K562 (cell line): ENCODE results near the gene SLC25A53. TPM values are rescaled to one million over a fixed set of nuclear protein-coding genes. Genes with fewer than 3 reads are reported as not detected.

Experiments used
- ATAC-seq: fragments of 200-7000 bp; cut with Tn5 transposase; 3 replicates; pipeline ENCODE4 v1.9.1; 2020; ENCODE audit warnings: moderate library complexity
- BruUV-seq: library from RNA; stranded (reverse); fragments of 400-500 nt; replicated peaks from 2 replicates; lab custom pipeline; 2021; lab: Mats Ljungman, UMichigan
- CTCF ChIA-PET: fragments of 300-600 bp; formaldehyde crosslinking; extraction: SDS; loops from one replicate; lab custom pipeline; 2021; ENCODE audit warnings: low intra/inter-chr PET ratio; lab: Yijun Ruan, JAX
- POLR2A ChIA-PET: fragments of 300-600, 350-650 bp; sonication (Branson Sonifier 250); formaldehyde crosslinking; extraction: SDS; loops from one replicate; lab custom pipeline; 2021; ENCODE audit warnings: antibody characterized with exemption, inconsistent platforms; lab: Yijun Ruan, JAX
- DNase-seq, 4 experiments: peaks; one replicate each; pipeline versions ENCODE4 v3.0.0 to v3.0.0-alpha.2; 2011 to 2018; ENCODE audit warnings: low spot score in 3 of 4, mixed read lengths in 3 of 4; ENCODE audit errors: extremely low read depth in 1 of 4
- FAIRE-seq: peaks from 2 replicates; lab custom pipeline; 2011; peaks lifted over from hg19 to GRCh38; lab: Jason Lieb, UNC
- H2AFZ ChIP-seq: 2 replicates; pipeline ENCODE4 v1.6.0; 2011; ENCODE audit warnings: low read depth, low read length, control low read depth, inconsistent platforms
- H3K27ac ChIP-seq: fragments of 200-600 bp; 3 replicates; pipeline ENCODE4 v1.8.0; 2011; ENCODE audit warnings: low read depth, mild to moderate bottlenecking, control low read depth, inconsistent platforms, low read length, moderate library complexity, mixed read lengths; ENCODE audit errors: extremely low read depth
- H3K27me3 ChIP-seq, 2 experiments: fragments of 300-600 bp in 1 of 2; 2 replicates in 1 of 2; 3 replicates in 1 of 2; pipeline versions ENCODE4 v1.6.0 to v1.8.0; 2011; ENCODE audit warnings: inconsistent platforms in 2 of 2, low read length in 2 of 2, mild to moderate bottlenecking in 1 of 2, mixed read lengths in 1 of 2, moderate library complexity in 1 of 2; ENCODE audit not compliant: control insufficient read depth in 2 of 2, insufficient read depth in 2 of 2
- H3K36me3 ChIP-seq: fragments of 300-600 bp; 3 replicates; pipeline ENCODE4 v1.8.0; 2011; ENCODE audit warnings: mild to moderate bottlenecking, low read length, inconsistent platforms; ENCODE audit not compliant: control insufficient read depth, insufficient read depth
- H3K4me1 ChIP-seq, 2 experiments: fragments of 200-600 bp in 1 of 2; replicated peaks in 1 of 2; 2 replicates in 1 of 2; 3 replicates in 1 of 2; pipeline versions ENCODE4 v1.5.1 to v1.8.0; 2011; ENCODE audit warnings: inconsistent platforms in 2 of 2, low read length in 2 of 2, mild to moderate bottlenecking in 1 of 2, mixed read lengths in 1 of 2, moderate library complexity in 1 of 2; ENCODE audit not compliant: control insufficient read depth in 2 of 2, insufficient read depth in 2 of 2
- H3K4me2 ChIP-seq: 2 replicates; pipeline ENCODE4 v1.6.1; 2011; ENCODE audit warnings: low read length, control low read depth, inconsistent platforms, mixed read lengths; ENCODE audit not compliant: insufficient read depth
- H3K4me3 ChIP-seq: fragments of 200-600 bp; sonication (generic), shearing (Covaris generic); 2 replicates; pipeline ENCODE4 v1.5.1; 2016; ENCODE audit warnings: control low read depth, inconsistent platforms
- H3K79me2 ChIP-seq: fragments of 200-600 bp; 3 replicates; pipeline ENCODE4 v1.8.0; 2011; ENCODE audit warnings: low read length, inconsistent platforms; ENCODE audit not compliant: control insufficient read depth, insufficient read depth
- H3K9ac ChIP-seq, 2 experiments: 2 replicates each; pipeline versions ENCODE4 v1.6.0 to v1.6.1; 2011; ENCODE audit warnings: low read depth in 2 of 2, low read length in 2 of 2, control low read depth in 1 of 2, inconsistent platforms in 1 of 2, mild to moderate bottlenecking in 1 of 2, mixed read lengths in 1 of 2; ENCODE audit not compliant: insufficient read depth in 1 of 2
- H3K9me1 ChIP-seq: one replicate; pipeline ENCODE4 v1.6.0; 2011; ENCODE audit warnings: inconsistent platforms, mild to moderate bottlenecking, low read length, moderate library complexity; ENCODE audit not compliant: control insufficient read depth, insufficient read depth
- H3K9me3 ChIP-seq: replicated peaks from 2 replicates; pipeline ENCODE4 v1.5.1; 2011; ENCODE audit warnings: low read depth, low read length, inconsistent platforms; ENCODE audit not compliant: control insufficient read depth, insufficient read depth
- H4K20me1 ChIP-seq: replicated peaks from 2 replicates; pipeline ENCODE4 v1.6.1; 2011; ENCODE audit warnings: low read length, inconsistent platforms, mixed read lengths; ENCODE audit not compliant: control insufficient read depth, insufficient read depth
- CBX5 ChIP-seq: IDR thresholded peaks from 2 replicates; pipeline ENCODE4 v1.6.1; 2014; ENCODE audit warnings: low read depth, borderline replicate concordance
- CTCF ChIP-seq, 3 experiments: IDR thresholded peaks in 2 of 3; conservative IDR thresholded peaks in 1 of 3; 2 replicates each; pipeline ENCODE4 v1.5.1; 2011 to 2012; ENCODE audit warnings: low read length in 3 of 3, mild to moderate bottlenecking in 3 of 3, control low read depth in 2 of 3, improper control_type of control experiment in 1 of 3, inconsistent platforms in 1 of 3, low read depth in 1 of 3, mixed read lengths in 1 of 3, moderate library complexity in 1 of 3; ENCODE audit not compliant: insufficient read depth in 2 of 3
- ELF1 ChIP-seq: fragments of 200-800 bp; sonication (Bioruptor generic); IDR thresholded peaks from 2 replicates; pipeline ENCODE4 v1.6.1; 2016; ENCODE audit warnings: missing genetic modification characterization, missing compliant biosample characterization
- L3MBTL2 ChIP-seq: fragments of 450-650 bp; IDR thresholded peaks from 2 replicates; pipeline ENCODE4 v1.6.1; 2016; ENCODE audit warnings: mild to moderate bottlenecking, moderate library complexity
- MCM3 ChIP-seq: fragments of 450-650 bp; IDR thresholded peaks from 2 replicates; pipeline ENCODE4 v1.6.1; 2016
- RBM39 ChIP-seq: fragments of 200-400 bp; formaldehyde crosslinking; optimal IDR thresholded peaks from 2 replicates; pipeline ENCODE3; 2018; ENCODE audit warnings: low read depth, low read length
- U2AF1 ChIP-seq: fragments of 200-400 bp; formaldehyde crosslinking; optimal IDR thresholded peaks from 2 replicates; pipeline ENCODE3; 2017; ENCODE audit warnings: mild to moderate bottlenecking, low read depth, low read length, moderate library complexity
- XRCC3 ChIP-seq: fragments of 450-650 bp; IDR thresholded peaks from 2 replicates; pipeline ENCODE4 v1.6.1; 2017; ENCODE audit warnings: mild to moderate bottlenecking, moderate library complexity
- ZNF644 ChIP-seq: fragments of 200-800 bp; sonication (Bioruptor generic); IDR thresholded peaks from 2 replicates; pipeline ENCODE4 v1.6.1; 2016; ENCODE audit warnings: low read depth, missing genetic modification characterization, missing compliant biosample characterization
- whole genome bisulfite sequencing: fragments of 100-300 bp; shearing (Covaris generic); methylation state at CpG from one replicate; pipeline ENCODE4 v1.1.6; 2016; ENCODE audit warnings: low coverage, mixed read lengths; ENCODE audit not compliant: insufficient coverage; ENCODE audit errors: missing lambda C conversion rate; 5-methylcytosine and 5-hydroxymethylcytosine counted together
- in situ Hi-C: fragments of 300-500 bp; cut with MboI; formaldehyde crosslinking; loops from 4 replicates; pipeline ENCODE4 v1.15.0; 2018; ENCODE audit warnings: inconsistent platforms, mixed read lengths
- intact Hi-C: fragments of 100-400 bp; cut with micrococcal nuclease; formaldehyde crosslinking; loops from 2 replicates; pipeline ENCODE4 v1.14.2; 2022
- polyA plus RNA-seq, 8 experiments: library from polyadenylated mRNA; depleted of rRNA in 4 of 8; stranded (reverse) in 5 of 8; unstranded in 3 of 8; fragments of >200 nt; fragmentation: Nextera tagmentation in 2 of 8; fragmentation: Illumina TruSeq in 1 of 8; extraction: Ambion mirVana in 2 of 8; extraction: Trizol in 1 of 8; gene quantifications; 2 replicates each; pipeline versions ENCODE4 v1.2.1 to v1.2.3, GENCODE V29; 2011 to 2014; ENCODE audit warnings: inconsistent platforms in 1 of 8, missing spikeins in 1 of 8
- total RNA-seq, 7 experiments: library from RNA; depleted of rRNA in 6 of 7; stranded (reverse); fragments of >200 nt in 6 of 7; fragmentation: Illumina TruSeq in 2 of 7; extraction: Trizol in 2 of 7; gene quantifications; 2 replicates each; pipeline versions ENCODE4 v1.2.1 to v1.2.3, GENCODE V29; 2011 to 2021; ENCODE audit warnings: low replicate concordance in 1 of 7

Gene SLC25A53
- total and polyA plus RNA-seq, 9 of the 15 experiments (the other 6 are each of a cell fraction or from before 2014, with no cell fraction given) = 2.4 to 8.6 (median 5.6) TPM

GRCh38 chrX:104113222-104113965, 43.4 kb downstream of the SLC25A53 start:
- BruUV-seq = no TSS peak
- Histone ChIP-seq H3K27ac (no peak overlapping the region), H3K9ac (no peak overlapping the region), H3K9me3 (no peaks in the 10 kb centered on the region), H3K79me2 (no peaks in the 10 kb centered on the region), H4K20me1 (no peaks in the 10 kb centered on the region), H3K4me1 (peaks cover 0 to 7% of the 10 kb centered on the region in 2 experiments; a peak in 2 of 5 replicates), H3K36me3 (no peaks in the 10 kb centered on the region), H3K27me3 (peaks cover 8 to 31% of the 10 kb centered on the region in 2 experiments), H3K4me3 (no peak overlapping the region), H2AFZ (no peak overlapping the region), H3K4me2 (no peak overlapping the region), H3K9me1 (no peaks in the 10 kb centered on the region)
- no peak for TF ChIP-seq U2AF1
- TF ChIP-seq RBM39 = no peak
- no peak for TF ChIP-seq XRCC3
- no peak for TF ChIP-seq ELF1 (tag)
- TF ChIP-seq MCM3 = no peak
- TF ChIP-seq CTCF (IDR thresholded peaks at IDR 0.05 in 2 of 3, conservative IDR thresholded peaks at IDR 0.05 in 1 of 3; ENCODE audit: insufficient read depth in 2 of 3, low read depth in 1 of 3, low read length in 3 of 3) = peak; percentile 45 to 49 (median 47); a peak in 4 of 6 replicates
- TF ChIP-seq ZNF644 (tag) = no peak
- TF ChIP-seq CBX5 = no peak
- TF ChIP-seq L3MBTL2 = no peak
- peak; percentile 12 to 46 (median 15) for DNase-seq
- POLR2A ChIA-PET = no interaction called here
- under 1% methylated on average over 14 of the region's 24 CpGs for WGBS
- CTCF ChIA-PET = no interaction called here
- in situ Hi-C loops (no loop called here), intact Hi-C loops (no loop called here)
- ATAC-seq = peak; percentile 96
- FAIRE-seq = no peak
